ENCODE results near the gene TNS1.
"Not testable (repeated sequence)": the region's sequence is repeated elsewhere in the genome, so short reads cannot be mapped to it uniquely, and the experiment has no call there.

TNS1 gene

GRCh38 chr2:218029366-218030360 lies 26.9 kb upstream of the TNS1 start:
- peak; percentile 34 for DNase-seq (ENCODE audit: low read depth, low spot score)

- DNase-seq (ENCODE audit: low read depth, low spot score): no peak
Measured at GRCh38 chr2:218028562-218029348, 26.0 kb upstream of the TNS1 start.

- no peak for DNase-seq (ENCODE audit: low read depth, low spot score)
Measured at GRCh38 chr2:218028189-218028495, 25.3 kb upstream of the TNS1 start.

GRCh38 chr2:218027426-218028188 lies 24.8 kb upstream of the TNS1 start:
- DNase-seq (ENCODE audit: low read depth, low spot score): no peak

GRCh38 chr2:218026676-218027425 lies 24.1 kb upstream of the TNS1 start:
- DNase-seq (ENCODE audit: low read depth, low spot score): no peak

- DNase-seq (ENCODE audit: low read depth, low spot score): no peak
Measured at GRCh38 chr2:218026244-218026643, 23.4 kb upstream of the TNS1 start.

- no peak for DNase-seq (ENCODE audit: low read depth, low spot score)
Measured at GRCh38 chr2:218024871-218025270, 22.1 kb upstream of the TNS1 start.

GRCh38 chr2:218024336-218024735 lies 21.5 kb upstream of the TNS1 start:
- no peak for DNase-seq (ENCODE audit: low read depth, low spot score)

- no peak for DNase-seq (ENCODE audit: low read depth, low spot score)
Measured at GRCh38 chr2:218023636-218024035, 20.8 kb upstream of the TNS1 start.

- DNase-seq (ENCODE audit: low read depth, low spot score): no peak
Measured at GRCh38 chr2:218022851-218023530, 20.2 kb upstream of the TNS1 start.

GRCh38 chr2:218022131-218022850 lies 19.5 kb upstream of the TNS1 start:
- no peak for DNase-seq (ENCODE audit: low read depth, low spot score)

GRCh38 chr2:218021536-218022071 lies 18.8 kb upstream of the TNS1 start:
- no peak for DNase-seq (ENCODE audit: low read depth, low spot score)

GRCh38 chr2:218020966-218021535 lies 18.3 kb upstream of the TNS1 start:
- DNase-seq (ENCODE audit: low read depth, low spot score): no peak

- DNase-seq (ENCODE audit: low read depth, low spot score): no peak
Measured at GRCh38 chr2:218020281-218020680, 17.5 kb upstream of the TNS1 start.

GRCh38 chr2:218019411-218020060 lies 16.7 kb upstream of the TNS1 start:
- DNase-seq (ENCODE audit: low read depth, low spot score): no peak

GRCh38 chr2:218018842-218019125 lies 16.0 kb upstream of the TNS1 start:
- not testable (repeated sequence) for DNase-seq (ENCODE audit: low read depth, low spot score)

- DNase-seq (ENCODE audit: low read depth, low spot score): no peak
Measured at GRCh38 chr2:218017211-218018053, 14.6 kb upstream of the TNS1 start.

- DNase-seq (ENCODE audit: low read depth, low spot score): no peak
Measured at GRCh38 chr2:218016810-218017209, 14.0 kb upstream of the TNS1 start.
